Liver (tissue), 9 donors: ENCODE measurements around the gene RNU1-4. TPM values are rescaled to one million over a fixed set of nuclear protein-coding genes. Genes with fewer than 3 reads are reported as not detected.
"Not testable (repeated sequence)": the region's sequence is repeated elsewhere in the genome, so short reads cannot be mapped to it uniquely, and the experiment has no call there.

ENCODE experiments used
- DNase-seq: peaks from one replicate; pipeline ENCODE4 v3.0.0-alpha.2; 2017; ENCODE audit warnings: low spot score
- H3K27ac ChIP-seq, 2 donors: one replicate each; pipeline ENCODE4 v1.7.0; 2013; ENCODE audit warnings: inconsistent platforms in 2 of 2, low read length in 2 of 2, control low read depth in 1 of 2, low read depth in 1 of 2, mild to moderate bottlenecking in 1 of 2
- H3K27me3 ChIP-seq, 4 donors: one replicate each; pipeline versions ENCODE4 v1.6.1 to v1.7.0; 2013; ENCODE audit warnings: low read length in 3 of 4, inconsistent platforms in 1 of 4, mild to moderate bottlenecking in 1 of 4, moderate library complexity in 1 of 4; ENCODE audit not compliant: control insufficient read depth in 4 of 4, insufficient read depth in 4 of 4
- H3K36me3 ChIP-seq, 4 donors: one replicate each; pipeline versions ENCODE4 v1.6.1 to v1.7.0; 2013; ENCODE audit warnings: low read length in 3 of 4, mild to moderate bottlenecking in 3 of 4, low read depth in 1 of 4, moderate library complexity in 1 of 4; ENCODE audit not compliant: control insufficient read depth in 4 of 4, insufficient read depth in 3 of 4
- H3K4me1 ChIP-seq, 4 donors: one replicate each; pipeline versions ENCODE4 v1.6.1 to v1.7.0; 2013; ENCODE audit warnings: low read length in 3 of 4, mild to moderate bottlenecking in 3 of 4, moderate library complexity in 1 of 4; ENCODE audit not compliant: control insufficient read depth in 4 of 4, insufficient read depth in 4 of 4
- H3K4me3 ChIP-seq, 3 donors: one replicate each; pipeline versions ENCODE4 v1.6.1 to v1.7.0; 2013; ENCODE audit warnings: low read length in 3 of 3, control low read depth in 1 of 3, low read depth in 1 of 3, mild to moderate bottlenecking in 1 of 3
- H3K9ac ChIP-seq, 2 donors: one replicate each; pipeline ENCODE4 v1.7.0; 2013; ENCODE audit warnings: low read length in 2 of 2, mild to moderate bottlenecking in 2 of 2, moderate library complexity in 2 of 2, control low read depth in 1 of 2, low read depth in 1 of 2
- H3K9me3 ChIP-seq, 4 donors: one replicate each; pipeline versions ENCODE4 v1.6.1 to v1.7.0; 2013; ENCODE audit warnings: low read length in 3 of 4; ENCODE audit not compliant: control insufficient read depth in 4 of 4
- WGBS: extraction: QIAGEN DNeasy Blood & Tissue Kit; methylation state at CpG from one replicate; pipeline ENCODE4 v1.1.7; 2013; 5-methylcytosine and 5-hydroxymethylcytosine counted together
- polyA plus RNA-seq, 2 donors: library from polyadenylated mRNA; stranded (reverse) in 1 of 2; unstranded in 1 of 2; fragments of 200-250 nt in 1 of 2; fragments of >200 nt in 1 of 2; fragmentation: Nextera tagmentation in 1 of 2; extraction: Ambion mirVana in 1 of 2; gene quantifications; one replicate each; pipeline versions ENCODE4 v1.2.1 to v1.2.3, GENCODE V29; 2013 to 2015
- total RNA-seq, 2 donors: library from RNA; depleted of rRNA; stranded (reverse); fragments of >200 nt; gene quantifications; one replicate each; pipeline ENCODE4 v1.2.3, GENCODE V29; 2014
- donor health status: healthy.
- donor health status: healthy.
- donor health status: healthy.
- donor health status: healthy.
- donor health status: healthy.

The RNU1-4 gene
- under 1 TPM; under 0.01 TPM for total RNA-seq
- polyA plus RNA-seq = 10 to 100 TPM in 1 of 2 donors, not detected in 1; 16.7 TPM

DNA sequence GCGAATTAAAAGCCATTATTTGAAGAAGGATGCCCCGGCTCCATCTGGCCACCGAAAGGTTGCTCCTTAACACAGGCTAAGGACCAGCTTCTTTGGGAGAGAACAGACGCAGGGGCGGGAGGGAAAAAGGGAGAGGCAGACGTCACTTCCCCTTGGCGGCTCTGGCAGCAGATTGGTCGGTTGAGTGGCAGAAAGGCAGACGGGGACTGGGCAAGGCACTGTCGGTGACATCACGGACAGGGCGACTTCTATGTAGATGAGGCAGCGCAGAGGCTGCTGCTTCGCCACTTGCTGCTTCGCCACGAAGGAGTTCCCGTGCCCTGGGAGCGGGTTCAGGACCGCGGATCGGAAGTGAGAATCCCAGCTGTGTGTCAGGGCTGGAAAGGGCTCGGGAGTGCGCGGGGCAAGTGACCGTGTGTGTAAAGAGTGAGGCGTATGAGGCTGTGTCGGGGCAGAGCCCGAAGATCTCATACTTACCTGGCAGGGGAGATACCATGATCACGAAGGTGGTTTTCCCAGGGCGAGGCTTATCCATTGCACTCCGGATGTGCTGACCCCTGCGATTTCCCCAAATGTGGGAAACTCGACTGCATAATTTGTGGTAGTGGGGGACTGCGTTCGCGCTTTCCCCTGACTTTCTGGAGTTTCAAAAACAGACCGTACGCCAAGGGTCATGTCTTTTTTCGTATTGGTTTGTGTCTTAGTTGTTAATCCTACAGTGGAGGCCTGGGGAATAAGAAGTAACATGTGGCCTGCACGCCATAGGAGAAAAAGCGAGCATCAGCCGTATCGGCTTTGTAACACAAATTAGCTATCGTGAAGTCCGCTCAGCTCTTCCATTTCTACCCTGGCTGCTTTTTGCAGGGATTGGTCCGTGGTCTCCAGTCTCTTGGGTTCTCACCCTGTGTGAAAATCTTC lies at the start of gene RNU1-4:
TSS of gene RNU1-4 (plus strand) at position 470 of the 918 bp plus-strand sequence.
- DNase-seq, H3K9me3 ChIP-seq, H3K36me3 ChIP-seq, H3K4me3 ChIP-seq, H3K27me3 ChIP-seq, H3K4me1 ChIP-seq, H3K27ac ChIP-seq, H3K9ac ChIP-seq: not testable (repeated sequence)
- no CpG with 5 or more reads among the region's 46 CpGs for WGBS

- H3K27ac ChIP-seq, DNase-seq, H3K36me3 ChIP-seq, H3K4me3 ChIP-seq, H3K4me1 ChIP-seq, H3K9me3 ChIP-seq, H3K9ac ChIP-seq, H3K27me3 ChIP-seq: not testable (repeated sequence)
- WGBS = 94% methylated on average over 8 of the region's 13 CpGs
Observed at GRCh38 chr1:16690971-16691682, 49.2 kb upstream of the RNU1-4 start.

GRCh38 chr1:16692283-16692682 lies 48.0 kb upstream of the RNU1-4 start:
- not testable (repeated sequence) for H3K9me3 ChIP-seq, H3K9ac ChIP-seq, H3K4me3 ChIP-seq, H3K27ac ChIP-seq, H3K27me3 ChIP-seq, H3K36me3 ChIP-seq
- peak; percentile 23 for DNase-seq
- WGBS = 66% methylated on average over 13 of the region's 39 CpGs
- peaks cover 0 to 13% (median 8%) of the 10 kb centered on the region in 4 donors for H3K4me1 ChIP-seq

DNA sequence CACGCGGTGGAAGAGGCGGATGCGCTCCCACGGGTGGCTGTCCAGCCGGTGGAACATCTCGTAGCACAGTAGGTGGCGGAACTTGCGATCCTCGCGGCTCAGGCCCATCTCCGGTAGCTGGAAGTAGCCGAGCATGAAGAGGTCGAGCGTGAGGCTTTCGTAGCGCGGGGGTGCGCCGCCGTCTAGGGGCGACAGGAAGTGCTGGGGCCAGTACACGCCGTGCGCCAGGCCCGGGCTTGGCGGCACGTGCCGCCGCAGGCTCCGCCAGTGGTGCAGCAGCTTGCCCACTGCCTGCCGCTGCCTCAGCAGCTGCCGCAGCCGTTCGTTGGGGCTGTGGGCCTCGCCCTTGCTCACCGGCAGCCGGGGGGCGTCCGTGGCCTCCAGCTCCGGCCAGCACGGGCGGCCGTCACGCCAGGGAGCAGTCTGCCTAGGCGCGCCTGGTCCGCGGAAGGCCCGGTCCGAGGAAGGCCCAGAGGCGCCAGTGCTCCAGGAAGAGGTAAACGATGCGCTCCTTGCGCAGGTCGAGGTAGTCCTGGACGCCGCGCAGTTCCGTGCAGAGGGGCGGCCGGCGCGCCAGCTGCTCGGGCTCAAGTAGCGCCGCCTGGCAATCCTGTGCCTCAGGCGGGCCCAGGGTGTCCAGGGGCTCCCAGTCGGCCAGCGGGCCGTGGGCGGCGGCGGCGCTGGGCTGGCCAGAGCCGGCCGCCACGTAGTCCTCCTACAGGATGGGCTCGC lies 47.4 kb upstream of the RNU1-4 start:
- not testable (repeated sequence) for H3K9ac ChIP-seq, H3K27ac ChIP-seq, H3K4me3 ChIP-seq, DNase-seq, H3K36me3 ChIP-seq, H3K27me3 ChIP-seq, H3K9me3 ChIP-seq
- 68% methylated on average over 30 of the region's 79 CpGs for WGBS
- peaks cover 0 to 11% (median 6%) of the 10 kb centered on the region in 4 donors for H3K4me1 ChIP-seq

DNA sequence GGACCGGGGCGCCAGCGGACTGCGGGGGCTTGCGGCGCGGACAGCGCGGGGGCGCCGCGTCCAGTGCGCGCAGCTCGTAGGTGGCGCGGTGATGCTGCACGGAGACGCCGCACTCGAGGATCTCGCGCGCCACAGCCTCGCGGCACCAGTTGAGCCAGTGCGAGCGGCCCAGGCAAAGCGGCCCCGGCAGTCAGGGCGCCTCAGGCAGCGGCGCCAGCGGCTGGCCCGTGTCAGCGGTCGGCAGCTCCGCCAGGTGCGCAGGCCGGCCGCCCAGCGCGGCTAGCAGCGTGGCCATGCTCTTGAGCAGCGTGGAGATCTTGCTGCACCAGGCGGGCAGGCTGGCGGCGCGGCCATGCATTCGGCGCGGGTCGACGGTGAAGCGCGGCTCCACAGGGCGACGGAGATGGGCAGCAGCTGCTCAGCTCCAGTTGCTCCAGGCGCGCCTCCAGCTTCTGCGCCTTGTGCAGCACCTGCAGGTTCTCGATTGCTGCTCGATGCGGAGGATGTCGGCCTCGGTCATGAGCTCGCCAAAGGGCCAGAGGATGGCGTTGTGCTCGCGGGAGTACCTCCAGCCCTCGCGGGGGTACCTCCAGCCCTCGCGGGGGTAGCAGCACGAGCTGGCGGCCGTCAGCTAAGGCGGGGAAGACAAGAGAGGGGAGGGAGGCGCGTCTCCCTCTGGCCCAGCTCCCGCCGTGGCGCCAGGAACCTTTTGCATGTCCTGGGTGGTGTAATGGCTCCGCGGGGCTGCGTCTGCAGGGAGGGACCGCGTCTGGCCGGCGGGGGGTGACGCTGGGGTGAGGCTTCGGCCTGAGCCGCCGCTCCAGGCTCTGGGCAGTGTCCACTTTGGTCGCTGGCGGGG lies 46.6 kb upstream of the RNU1-4 start:
- not testable (repeated sequence) for H3K9me3 ChIP-seq, H3K36me3 ChIP-seq, H3K27me3 ChIP-seq, H3K27ac ChIP-seq, H3K4me3 ChIP-seq, DNase-seq, H3K9ac ChIP-seq
- peaks cover 0 to 14% (median 4%) of the 10 kb centered on the region in 4 donors for H3K4me1 ChIP-seq
- WGBS = 67% methylated on average over 45 of the region's 96 CpGs

- DNase-seq, H3K27me3 ChIP-seq, H3K4me3 ChIP-seq, H3K27ac ChIP-seq, H3K9me3 ChIP-seq, H3K36me3 ChIP-seq, H3K9ac ChIP-seq: not testable (repeated sequence)
- H3K4me1 ChIP-seq = peaks cover 0 to 14% (median 4%) of the 10 kb centered on the region in 4 donors
- no CpG with 5 or more reads among the region's 16 CpGs for WGBS
Observed at GRCh38 chr1:16694308-16694702, 46.0 kb upstream of the RNU1-4 start.
